ENCODE data around the gene ATP6V0A1. TPM values are rescaled to one million over a fixed set of nuclear protein-coding genes. Genes with fewer than 3 reads are reported as not detected.
"Not testable (repeated sequence)": the region's sequence is repeated elsewhere in the genome, so short reads cannot be mapped to it uniquely, and the experiment has no call there.

Gene ATP6V0A1
- total RNA-seq, 2 donors from 2014 or later = 45.2 to 53.1 TPM

- Histone ChIP-seq H3K4me3 (ENCODE audit: low read length) (peak overlapping the region; percentile 62), H3K9me3 (ENCODE audit: control insufficient read depth, low read length) (no peaks in the 10 kb centered on the region), H3K36me3 (ENCODE audit: control insufficient read depth, insufficient read depth, low read length) (no peaks in the 10 kb centered on the region), H3K4me1 (ENCODE audit: control insufficient read depth, insufficient read depth, low read length) (no peaks in the 10 kb centered on the region), H3K9ac (ENCODE audit: extremely low read depth, low read length, poor library complexity, severe bottlenecking) (peak overlapping the region; percentile 20), H3K27ac (ENCODE audit: low read depth, low read length) (no peak overlapping the region), H3K27me3 (ENCODE audit: control insufficient read depth, insufficient read depth, low read length, poor library complexity, severe bottlenecking) (no peaks in the 10 kb centered on the region)
- H3K4me3 Mint-ChIP-seq = peak overlapping the region; percentile 45
- 84 to 98% methylated on average over 7 to 13 of the region's 14 CpGs for WGBS, 2 experiments (ENCODE audit: insufficient coverage in 1 of 2, insufficient read length in 1 of 2)
- no peak for DNase-seq
- peaks cover 10% of the 10 kb centered on the region for H3K4me1 Mint-ChIP-seq
- TF ChIP-seq CTCF (conservative IDR thresholded peaks at IDR 0.05) = no peak
- peaks cover 8% of the 10 kb centered on the region for H3K36me3 Mint-ChIP-seq (ENCODE audit: low read depth)
- no peak overlapping the region for H3K27ac Mint-ChIP-seq
- no peaks in the 10 kb centered on the region for H3K9me3 Mint-ChIP-seq
- H3K27me3 Mint-ChIP-seq (ENCODE audit: insufficient read depth) = no peaks in the 10 kb centered on the region
Observed at GRCh38 chr17:42548993-42549755, 90.5 kb downstream of the ATP6V0A1 start.

- not testable (repeated sequence) for H3K36me3 Mint-ChIP-seq (ENCODE audit: low read depth); DNase-seq; H3K27me3 ChIP-seq (ENCODE audit: control insufficient read depth, insufficient read depth, low read length, poor library complexity, severe bottlenecking); H3K4me1 ChIP-seq (ENCODE audit: control insufficient read depth, insufficient read depth, low read length); H3K9me3 ChIP-seq (ENCODE audit: control insufficient read depth, low read length); H3K27me3 Mint-ChIP-seq (ENCODE audit: insufficient read depth); H3K27ac ChIP-seq (ENCODE audit: low read depth, low read length); H3K9me3 Mint-ChIP-seq; H3K36me3 ChIP-seq (ENCODE audit: control insufficient read depth, insufficient read depth, low read length)
- Mint-ChIP-seq H3K4me1 (peaks cover 17% of the 10 kb centered on the region), H3K4me3 (peak within 1 kb of the TSS; percentile 82), H3K27ac (peak within 1 kb of the TSS; percentile 94)
- H3K4me3 ChIP-seq (ENCODE audit: low read length) = peak within 1 kb of the TSS; percentile 89
- 93 to 100% methylated on average over 4 to 15 of the region's 15 CpGs for WGBS, 2 experiments (ENCODE audit: insufficient coverage in 1 of 2, insufficient read length in 1 of 2)
- peak within 1 kb of the TSS; percentile 74 for H3K9ac ChIP-seq (ENCODE audit: extremely low read depth, low read length, poor library complexity, severe bottlenecking)
Observed at GRCh38 chr17:42552736-42553135, 94.1 kb downstream of the ATP6V0A1 start, which contains the start of gene HSD17B1. Gene HSD17B1 (plus strand): TSS chr17:42552923. CDS start chr17:42552934, 11 bp downstream.

GRCh38 chr17:42553161-42553818 lies 94.6 kb downstream of the ATP6V0A1 start:
- H3K9me3 Mint-ChIP-seq = no peaks in the 10 kb centered on the region
- TF ChIP-seq CTCF (conservative IDR thresholded peaks at IDR 0.05) = peak; percentile 38
- H3K9me3 ChIP-seq (ENCODE audit: control insufficient read depth, low read length) = no peaks in the 10 kb centered on the region
- DNase-seq = peak; percentile 88
- H3K27me3 Mint-ChIP-seq (ENCODE audit: insufficient read depth) = no peaks in the 10 kb centered on the region
- no peak overlapping the region for H3K9ac ChIP-seq (ENCODE audit: extremely low read depth, low read length, poor library complexity, severe bottlenecking)
- H3K4me3 ChIP-seq (ENCODE audit: low read length) = peak overlapping the region; percentile 89
- peak overlapping the region; percentile 82 for H3K4me3 Mint-ChIP-seq
- H3K4me1 ChIP-seq (ENCODE audit: control insufficient read depth, insufficient read depth, low read length) = no peaks in the 10 kb centered on the region
- 89 to 93% methylated on average over 30 to 45 of the region's 45 CpGs for WGBS, 2 experiments (ENCODE audit: insufficient coverage in 1 of 2, insufficient read length in 1 of 2)
- H3K36me3 Mint-ChIP-seq (ENCODE audit: low read depth) = no peaks in the 10 kb centered on the region
- H3K27me3 ChIP-seq (ENCODE audit: control insufficient read depth, insufficient read depth, low read length, poor library complexity, severe bottlenecking) = no peaks in the 10 kb centered on the region
- peak overlapping the region; percentile 78 for H3K27ac Mint-ChIP-seq
- H3K4me1 Mint-ChIP-seq = peaks cover 17% of the 10 kb centered on the region
- H3K36me3 ChIP-seq (ENCODE audit: control insufficient read depth, insufficient read depth, low read length) = no peaks in the 10 kb centered on the region
- no peak overlapping the region for H3K27ac ChIP-seq (ENCODE audit: low read depth, low read length)
